Measurements from ENCODE around the gene WBP4.
"Not testable (repeated sequence)": the region's sequence is repeated elsewhere in the genome, so short reads cannot be mapped to it uniquely, and the experiment has no call there.

The WBP4 gene, protein sequence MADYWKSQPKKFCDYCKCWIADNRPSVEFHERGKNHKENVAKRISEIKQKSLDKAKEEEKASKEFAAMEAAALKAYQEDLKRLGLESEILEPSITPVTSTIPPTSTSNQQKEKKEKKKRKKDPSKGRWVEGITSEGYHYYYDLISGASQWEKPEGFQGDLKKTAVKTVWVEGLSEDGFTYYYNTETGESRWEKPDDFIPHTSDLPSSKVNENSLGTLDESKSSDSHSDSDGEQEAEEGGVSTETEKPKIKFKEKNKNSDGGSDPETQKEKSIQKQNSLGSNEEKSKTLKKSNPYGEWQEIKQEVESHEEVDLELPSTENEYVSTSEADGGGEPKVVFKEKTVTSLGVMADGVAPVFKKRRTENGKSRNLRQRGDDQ

DNA sequence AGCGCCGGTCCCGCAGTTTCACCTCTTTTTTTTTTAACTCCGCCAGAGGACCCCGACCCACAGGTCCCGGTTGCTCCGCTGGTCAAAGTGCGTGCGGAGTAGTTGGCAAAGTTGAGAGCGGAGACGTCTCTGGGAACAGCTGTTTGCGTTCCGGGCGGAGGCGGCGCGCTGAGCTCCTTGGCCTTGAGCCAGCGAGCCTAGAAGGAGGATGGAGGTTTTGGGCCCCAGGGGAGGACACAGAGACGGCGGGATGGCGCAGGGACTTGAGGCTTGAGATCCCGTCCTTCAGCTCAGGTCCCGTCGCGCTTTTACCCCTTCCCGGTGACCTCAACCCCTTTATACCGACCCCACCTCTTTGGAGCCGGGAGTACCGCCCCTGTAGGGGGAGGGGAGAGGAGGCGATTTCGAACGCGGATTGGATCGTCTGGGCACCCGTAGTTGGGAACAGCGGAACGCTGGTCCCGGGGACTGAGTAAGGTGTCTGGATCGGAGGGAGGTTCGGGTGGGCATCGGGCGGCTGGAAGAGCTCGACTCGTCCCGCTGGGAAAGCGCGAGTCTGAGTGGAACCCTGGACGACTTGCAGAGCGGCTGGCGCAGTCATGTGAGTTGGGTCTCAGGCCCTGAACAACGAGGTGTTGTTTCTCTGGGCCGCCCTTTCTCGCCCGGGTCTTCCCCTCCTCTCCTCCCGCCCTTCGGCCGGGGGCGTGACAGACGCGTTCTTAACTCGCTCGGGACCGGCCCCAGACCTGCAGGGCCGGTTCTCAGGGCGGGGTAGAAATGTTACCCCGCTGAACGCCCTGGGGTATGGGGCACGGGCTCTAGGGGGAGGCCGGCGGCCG lies at the start of gene WBP4:
WBP4 (plus strand) TSS at position 435 of the 839 bp plus-strand sequence; CDS start at position 600, 165 bp downstream.
- peak; percentile 67 for DNase-seq (ENCODE audit: low read depth)

DNA sequence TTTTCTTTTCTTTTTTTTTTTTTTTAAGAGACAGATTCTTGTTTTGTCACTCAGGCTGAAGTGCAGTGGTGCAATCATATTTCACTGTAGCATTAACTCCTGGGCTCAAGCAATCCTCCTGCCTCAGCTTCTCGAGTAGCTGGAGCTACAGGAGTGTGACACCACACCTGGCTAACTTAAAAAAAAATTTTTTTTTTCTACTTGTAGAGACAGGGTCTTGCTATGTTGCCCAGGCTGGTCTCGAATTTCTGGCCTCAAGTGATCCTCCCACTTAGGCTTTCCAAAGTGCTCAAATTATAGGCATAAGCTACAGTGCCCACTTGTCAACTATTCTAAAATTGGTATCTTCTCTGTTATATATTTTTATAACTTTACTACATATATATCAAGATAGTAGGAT lies 48.8 kb upstream of the WBP4 start:
- no peak for DNase-seq (ENCODE audit: low read depth)

GRCh38 chr13:41013835-41014234 lies 47.5 kb upstream of the WBP4 start:
- DNase-seq (ENCODE audit: low read depth), result no peak

DNA sequence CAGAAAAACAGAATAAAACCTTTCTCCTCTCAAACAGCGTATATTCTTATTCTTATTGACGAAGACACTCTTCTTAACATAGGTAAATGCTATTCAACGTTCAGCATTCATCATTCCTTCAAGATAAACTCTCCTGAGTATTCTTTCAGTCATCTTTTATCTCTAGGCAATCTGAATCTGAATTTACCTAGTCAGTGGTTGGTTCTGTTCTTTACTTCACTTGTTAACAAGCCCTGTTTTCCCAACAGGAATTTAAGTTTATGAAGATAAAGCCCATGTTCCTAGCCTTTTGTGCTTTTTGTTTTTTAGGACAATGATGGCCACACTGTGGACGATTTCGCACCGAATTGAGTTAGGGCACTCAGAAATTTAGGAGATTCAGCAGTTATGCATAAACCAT lies 45.4 kb upstream of the WBP4 start:
- no peak for DNase-seq (ENCODE audit: low read depth)

DNA sequence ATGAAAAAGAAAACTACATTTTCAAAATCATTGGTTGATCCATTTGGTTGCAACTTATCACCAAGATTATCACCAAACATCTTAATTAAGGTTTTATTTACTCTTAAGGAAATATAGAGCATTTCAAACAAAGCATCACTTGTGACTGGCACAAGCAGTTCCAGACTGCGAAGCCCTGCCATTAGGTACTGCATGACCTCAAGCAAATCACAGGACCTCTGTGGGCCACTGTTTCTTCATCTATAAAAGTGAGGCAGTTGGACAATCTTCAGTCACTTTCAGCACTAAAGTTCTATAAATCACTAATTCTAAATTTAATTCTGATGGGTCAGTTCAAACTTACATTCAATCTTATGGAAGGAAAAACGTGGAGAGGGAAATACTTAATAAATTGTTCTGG lies 44.1 kb upstream of the WBP4 start:
- no peak for DNase-seq (ENCODE audit: low read depth)

DNA sequence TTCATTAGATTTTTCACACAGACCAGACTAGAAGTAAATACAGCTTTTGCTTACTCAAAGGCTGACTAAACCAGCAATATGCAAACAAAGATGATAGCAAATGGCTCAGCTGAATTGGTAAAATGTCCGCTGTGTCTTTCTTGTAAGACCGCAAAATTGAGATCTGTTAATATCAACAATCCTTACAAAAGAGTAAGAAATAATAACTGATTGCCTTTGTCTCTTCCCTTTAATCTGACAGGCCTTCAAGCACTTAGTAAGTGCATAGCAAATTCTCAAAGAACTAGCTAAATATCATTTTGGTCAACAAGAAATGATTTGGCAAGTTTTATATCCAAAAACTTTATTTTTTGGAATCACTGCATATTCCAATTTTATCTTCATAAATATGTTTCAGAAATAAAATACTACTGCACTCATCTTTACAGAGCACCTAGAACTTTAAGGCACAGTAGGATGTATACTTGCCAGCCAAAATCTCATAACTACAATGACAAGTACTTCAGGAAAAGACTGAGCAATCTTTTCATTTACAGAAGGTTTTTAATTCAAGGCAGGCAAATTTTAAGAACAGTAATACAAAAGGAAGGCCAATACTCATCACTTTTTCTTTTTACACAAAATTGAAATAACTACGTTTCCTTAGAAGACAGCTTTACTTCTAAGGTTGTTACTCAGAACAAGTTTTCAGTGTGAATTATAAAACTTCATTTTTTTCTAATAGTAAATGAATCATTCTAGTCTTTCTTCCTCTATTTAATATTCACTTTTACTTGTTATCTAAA lies 43.3 kb upstream of the WBP4 start:
- DNase-seq (ENCODE audit: low read depth), result no peak

GRCh38 chr13:41018602-41018948 lies 42.7 kb upstream of the WBP4 start:
- no peak for DNase-seq (ENCODE audit: low read depth)

GRCh38 chr13:41019011-41019487 lies 42.3 kb upstream of the WBP4 start, which contains the start of gene ELF1:
Gene ELF1 (minus strand): TSS chr13:41019316. CDS start chr13:40982054, 37,262 bp downstream.
- DNase-seq (ENCODE audit: low read depth), result no peak

GRCh38 chr13:41019578-41020347 lies 41.5 kb upstream of the WBP4 start:
- no peak for DNase-seq (ENCODE audit: low read depth)

GRCh38 chr13:41025518-41025917 lies 35.8 kb upstream of the WBP4 start:
- no peak for DNase-seq (ENCODE audit: low read depth)

DNA sequence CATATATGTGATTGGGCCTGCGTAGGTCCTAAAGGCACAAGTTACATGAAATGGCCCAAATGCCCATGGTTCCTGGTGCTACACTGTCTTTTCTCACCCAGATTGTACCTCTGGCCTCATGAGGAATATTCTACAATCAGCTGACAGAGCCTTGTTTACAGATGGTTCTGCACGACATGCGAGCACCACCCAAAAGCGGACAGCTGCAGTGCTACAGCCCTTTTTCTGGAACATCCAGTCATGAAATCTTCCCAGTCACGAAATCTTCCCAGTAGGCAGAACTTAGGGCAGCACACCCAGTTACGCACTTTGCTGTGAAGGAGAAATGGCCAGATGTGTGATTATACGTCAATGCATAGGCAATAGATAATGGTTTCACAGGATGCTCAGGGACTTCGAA lies 34.5 kb upstream of the WBP4 start:
- no peak for DNase-seq (ENCODE audit: low read depth)

GRCh38 chr13:41028051-41028450 lies 33.3 kb upstream of the WBP4 start:
- DNase-seq (ENCODE audit: low read depth), result no peak

- DNase-seq (ENCODE audit: low read depth), result no peak
These were observed 31.7 kb upstream of the WBP4 start for GRCh38 chr13:41029629-41030028.

DNA sequence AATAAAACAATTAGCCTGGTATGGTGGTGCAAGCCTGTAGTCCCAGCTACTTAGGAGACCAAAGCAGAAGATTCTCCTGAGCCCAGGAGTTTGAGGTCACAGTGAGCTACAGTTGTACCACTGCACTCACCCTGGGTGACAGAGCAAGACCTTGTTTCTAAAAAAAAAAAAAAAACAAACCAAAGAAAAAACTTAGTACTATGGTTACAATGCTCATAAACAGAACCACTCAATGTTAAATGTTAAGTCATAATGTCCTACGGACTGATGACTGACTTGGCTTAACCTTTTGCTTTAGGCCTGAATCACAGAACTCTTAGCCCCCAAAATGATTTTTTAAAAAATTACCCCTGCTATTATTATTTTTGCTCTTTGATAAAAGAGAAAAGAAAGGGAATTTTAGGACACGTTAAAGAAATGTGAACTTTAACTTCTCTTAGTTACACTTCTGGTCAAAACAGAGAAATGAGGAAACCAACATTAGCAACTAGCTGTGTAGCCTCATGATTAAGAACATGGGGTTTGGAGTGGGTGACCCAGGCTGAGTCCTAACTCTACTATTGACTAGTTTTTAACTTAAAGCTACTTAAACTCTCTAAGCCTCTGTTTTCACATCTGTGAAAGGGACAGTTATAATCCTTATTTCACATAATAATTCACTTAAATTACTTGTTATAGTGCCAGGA lies 28.5 kb upstream of the WBP4 start:
- DNase-seq (ENCODE audit: low read depth), result no peak

DNA sequence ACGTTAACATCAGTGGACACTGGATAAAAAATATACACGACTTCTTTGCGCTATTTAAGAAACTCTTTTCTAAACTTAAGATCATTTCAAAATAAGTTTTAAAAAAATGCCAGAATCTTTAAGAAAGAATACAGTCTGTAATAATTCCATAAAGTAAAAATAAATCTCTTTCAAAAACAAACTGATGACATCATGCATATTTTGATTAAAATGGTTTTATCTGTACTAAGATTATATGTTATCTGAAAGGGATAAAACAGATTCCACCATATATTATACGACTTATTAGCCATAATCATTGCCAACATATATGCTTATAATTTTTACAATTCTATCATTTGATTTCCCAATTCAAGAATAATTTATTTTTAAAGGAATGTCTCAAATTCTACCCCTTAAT lies 26.9 kb upstream of the WBP4 start:
- no peak for DNase-seq (ENCODE audit: low read depth)

DNA sequence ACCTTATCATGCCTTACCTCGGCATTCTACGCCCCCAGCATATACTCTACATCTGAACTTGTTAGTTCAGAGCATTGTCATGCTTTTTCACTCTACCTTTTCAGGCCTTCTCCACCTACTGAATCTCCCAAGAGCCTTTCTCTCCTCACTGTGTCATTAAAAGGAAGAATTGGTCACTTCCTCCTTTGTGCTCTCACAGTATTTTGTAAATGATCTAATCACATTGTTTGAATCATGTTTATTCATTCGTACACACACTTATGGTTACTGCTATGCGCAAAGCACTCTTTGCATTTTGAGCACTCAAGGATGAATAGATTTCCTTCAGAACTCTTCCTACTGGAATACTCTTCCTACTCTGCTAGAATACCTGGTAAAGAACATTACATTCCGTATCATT lies 26.4 kb upstream of the WBP4 start:
- no peak for DNase-seq (ENCODE audit: low read depth)

DNA sequence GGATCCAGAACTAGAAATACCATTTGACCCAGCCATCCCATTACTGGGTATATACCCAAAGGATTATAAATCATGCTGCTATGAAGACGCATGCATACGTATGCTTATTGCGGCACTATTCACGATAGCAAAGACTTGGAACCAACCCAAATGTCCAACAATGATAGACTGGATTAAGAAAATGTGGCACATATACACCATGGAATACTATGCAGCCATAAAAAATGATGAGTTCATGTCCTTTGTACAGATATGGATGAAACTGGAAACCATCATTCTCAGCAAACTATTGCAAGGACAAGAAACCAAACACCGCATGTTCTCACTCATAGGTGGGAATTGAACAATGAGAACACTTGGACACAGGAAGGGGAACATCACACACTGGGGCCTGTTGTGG lies 24.8 kb upstream of the WBP4 start:
- not testable (repeated sequence) for DNase-seq (ENCODE audit: low read depth)

DNA sequence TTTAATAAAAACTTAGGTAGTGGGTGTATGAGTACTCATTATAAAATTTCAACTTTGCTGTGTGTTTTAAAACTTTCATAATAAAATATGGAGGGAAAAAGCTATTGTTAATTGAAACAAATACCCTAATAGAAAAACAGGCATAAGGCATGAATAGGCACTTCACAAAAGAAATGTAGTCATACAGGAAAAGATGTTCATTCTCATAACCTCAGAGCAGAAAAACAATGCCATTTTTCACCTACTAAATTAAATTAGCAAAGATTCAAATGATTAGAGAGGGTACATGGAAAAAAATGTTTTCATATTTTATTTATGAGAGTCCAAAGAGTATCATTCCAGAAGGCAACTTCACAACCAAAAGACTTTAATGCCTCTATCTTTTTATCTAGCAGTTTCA lies 21.6 kb upstream of the WBP4 start:
- no peak for DNase-seq (ENCODE audit: low read depth)

DNA sequence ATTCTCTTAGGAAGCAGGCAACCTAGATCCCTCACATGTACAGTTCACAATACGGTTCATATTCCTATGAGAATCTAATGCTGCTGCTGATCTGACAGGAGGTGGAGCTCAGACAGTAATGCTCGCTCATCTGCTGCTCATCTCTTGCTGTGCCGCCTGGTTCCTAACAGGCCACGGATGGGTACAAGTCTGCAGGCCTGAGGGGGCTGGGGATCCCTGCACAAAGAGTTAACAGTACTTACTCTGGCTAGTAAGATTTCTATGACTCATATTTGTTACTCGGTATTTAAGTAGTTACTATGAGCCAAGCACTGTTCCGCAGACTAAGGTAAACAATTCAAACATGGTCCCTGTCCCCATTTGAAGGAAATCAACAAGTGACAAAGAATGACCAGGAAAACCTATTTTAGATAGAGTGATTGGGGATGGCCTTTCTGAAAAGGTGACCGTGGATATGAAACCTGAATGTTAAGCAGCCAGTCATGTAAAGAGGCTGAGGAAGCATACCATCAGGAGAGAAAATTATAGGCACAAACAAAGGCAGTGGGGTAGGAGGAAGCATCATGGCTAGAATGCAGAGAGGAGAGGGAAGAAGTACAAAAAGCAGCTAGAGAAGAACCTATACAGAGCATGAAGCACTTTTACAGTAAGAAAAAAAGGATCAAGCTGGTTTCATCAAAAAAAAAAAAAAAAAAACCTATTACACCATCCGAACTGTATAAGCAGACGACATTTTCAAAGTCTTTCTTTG lies 20.6 kb upstream of the WBP4 start:
- no peak for DNase-seq (ENCODE audit: low read depth)

DNA sequence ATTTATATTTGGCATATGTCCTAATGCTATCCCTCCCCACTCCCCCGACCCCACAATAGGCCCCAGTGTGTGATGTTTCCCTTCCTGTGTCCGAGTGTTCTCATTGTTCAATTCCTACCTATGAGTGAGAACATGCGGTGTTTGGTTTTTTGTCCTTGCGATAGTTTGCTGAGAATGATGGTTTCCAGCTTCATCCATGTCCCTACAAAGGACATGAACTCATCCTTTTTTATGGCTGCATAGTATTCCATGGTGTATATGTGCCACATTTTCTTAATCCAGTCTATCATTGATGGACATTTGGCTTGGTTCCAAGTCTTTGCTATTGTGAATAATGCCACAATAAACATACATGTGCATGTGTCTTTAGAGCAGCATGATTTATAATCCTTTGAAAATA lies 18.9 kb upstream of the WBP4 start:
- not testable (repeated sequence) for DNase-seq (ENCODE audit: low read depth)
